HG03045 (cell line): Measurements from ENCODE around the gene NCOA5.
"Not testable (repeated sequence)": the region's sequence is repeated elsewhere in the genome, so short reads cannot be mapped to it uniquely, and the experiment has no call there.

ENCODE experiments used
- ATAC-seq: cut with Tn5 transposase; IDR thresholded peaks from one replicate; pipeline ENCODE4 v1.9.1; 2021; ENCODE audit warnings: mild to moderate bottlenecking, moderate library complexity; ENCODE audit not compliant: unreplicated experiment

The NCOA5 gene

DNA sequence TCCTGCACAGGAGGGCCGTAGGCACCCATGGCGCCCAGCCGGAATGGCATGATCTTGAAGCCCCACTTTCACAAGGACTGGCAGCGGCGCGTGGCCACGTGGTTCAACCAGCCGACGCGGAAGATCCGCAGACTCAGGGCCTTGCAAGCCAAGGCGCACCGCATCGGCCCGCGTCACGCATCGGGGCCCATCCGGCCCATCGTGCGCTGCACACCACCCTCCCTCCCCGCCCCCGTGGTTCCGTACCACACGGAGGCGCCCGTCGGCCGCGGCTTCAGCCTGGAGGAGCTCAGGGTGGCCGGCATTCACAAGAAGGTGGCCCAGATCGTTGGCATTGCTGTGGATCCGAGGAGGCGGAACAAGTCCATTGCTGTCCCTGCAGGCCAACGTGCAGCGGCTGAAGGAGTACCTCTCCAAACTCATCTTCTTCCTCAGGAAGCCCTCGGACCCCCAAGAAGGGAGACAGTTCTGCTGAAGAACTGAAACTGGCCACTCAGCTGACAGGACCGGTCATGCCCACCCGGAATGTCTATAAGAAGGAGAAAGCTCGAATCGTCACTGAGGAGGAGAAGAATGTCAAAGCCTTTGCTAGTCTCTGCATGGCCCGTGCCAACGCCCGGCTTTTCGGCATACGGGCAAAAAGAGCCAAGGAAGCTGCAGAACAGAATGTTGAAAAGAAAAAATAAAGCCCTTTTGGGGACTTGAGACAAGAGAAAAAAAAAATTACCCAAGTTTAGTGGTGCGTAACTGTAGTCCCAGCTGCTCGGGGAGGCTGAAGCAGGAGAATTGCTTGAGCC, 9.9 kb upstream of the NCOA5 start:
- no peak for ATAC-seq

- ATAC-seq, result no peak
Measured at GRCh38 chr20:46093531-46093930, 3.8 kb upstream of the NCOA5 start.

- ATAC-seq, result not testable (repeated sequence)
Measured at GRCh38 chr20:46091622-46092535, 2.1 kb upstream of the NCOA5 start.

GRCh38 chr20:46089167-46089416, 670 bp downstream of the NCOA5 start:
- peak; percentile 19 for ATAC-seq

DNA sequence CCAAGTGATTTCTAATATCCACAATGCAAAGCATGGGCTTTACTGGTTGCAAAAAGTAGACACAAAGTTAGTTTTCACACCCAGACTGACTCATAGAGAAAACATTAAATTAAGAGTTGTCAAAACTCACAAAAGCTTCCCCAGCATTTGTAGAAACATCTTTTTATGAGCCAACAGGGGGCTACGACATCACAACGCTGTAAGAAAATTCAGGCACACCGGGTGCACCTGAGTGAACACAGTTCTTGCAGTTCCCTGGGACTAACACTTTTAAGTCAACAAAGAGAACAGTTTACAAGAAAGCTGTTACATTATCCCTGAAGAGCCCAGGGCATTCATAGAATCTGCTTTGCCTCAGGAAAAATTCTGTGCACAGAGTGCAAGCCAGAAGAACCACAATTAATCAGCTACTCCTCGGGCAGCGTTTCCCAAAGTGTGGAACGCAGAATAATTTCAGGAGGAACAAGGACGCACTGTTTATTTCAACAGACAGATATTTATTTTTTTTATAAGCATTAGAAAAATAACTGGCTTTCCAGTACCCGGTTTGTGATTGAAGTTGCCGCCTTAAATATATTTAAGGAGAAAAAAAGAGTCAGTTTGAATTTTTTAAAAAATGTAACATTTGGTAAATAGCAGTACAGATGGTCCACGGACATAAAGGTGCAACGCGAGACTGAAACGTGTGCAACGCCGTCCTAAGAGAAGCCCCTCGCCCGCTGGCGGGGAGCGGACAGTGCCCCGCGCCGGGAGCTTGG, 1.2 kb downstream of the NCOA5 start:
- ATAC-seq, result no peak

- ATAC-seq, result no peak
Measured at GRCh38 chr20:46087161-46087560, 2.6 kb downstream of the NCOA5 start.

DNA sequence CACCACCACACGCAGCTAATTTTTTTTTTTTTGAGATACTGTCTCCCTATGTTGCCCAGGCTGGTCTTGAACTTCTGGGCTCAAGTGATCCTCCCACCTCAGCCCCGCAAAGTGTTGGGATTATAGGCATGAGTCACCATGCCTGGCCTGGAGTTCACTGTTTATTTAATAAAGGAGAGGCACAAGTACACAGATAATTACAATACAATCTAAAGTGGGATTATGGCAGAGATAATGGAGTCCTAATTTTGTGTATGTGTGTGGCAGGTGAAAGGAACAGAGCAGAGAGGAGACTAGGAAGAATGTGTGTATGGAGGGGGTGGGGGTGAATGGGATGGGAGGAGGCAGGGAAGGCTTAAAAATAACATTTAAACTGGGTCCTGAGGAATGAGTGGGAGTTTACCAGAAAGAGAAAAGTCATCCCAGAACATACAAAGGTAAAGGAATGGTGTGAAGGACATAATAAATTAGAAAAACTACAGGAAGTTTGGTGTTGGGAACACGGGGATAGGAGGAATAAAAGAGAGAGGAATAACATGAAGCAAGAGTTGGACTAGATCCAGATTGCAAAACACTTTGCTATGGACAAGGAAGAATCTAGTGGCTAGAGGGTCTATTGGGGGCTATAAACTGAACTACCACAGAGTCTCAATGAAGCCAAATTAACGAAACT, 4.4 kb downstream of the NCOA5 start:
- no peak for ATAC-seq

DNA sequence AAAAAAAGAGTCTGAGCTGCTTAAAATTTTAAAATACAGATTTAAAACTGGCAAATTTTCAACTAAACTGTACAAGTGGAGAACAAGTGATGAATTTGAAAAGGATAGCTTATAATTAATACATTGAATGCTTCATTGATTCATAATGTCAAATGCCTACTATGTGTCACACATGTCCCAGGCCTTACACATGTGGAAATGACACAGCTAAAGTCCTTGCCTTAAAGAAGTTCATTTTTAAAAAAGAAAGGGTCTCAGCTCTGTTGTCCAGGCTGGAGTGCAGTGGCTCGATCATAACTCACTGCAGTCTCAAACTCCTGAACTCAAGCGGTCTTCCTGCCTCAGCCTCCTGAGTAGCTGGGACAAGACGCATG, 5.0 kb downstream of the NCOA5 start:
- no peak for ATAC-seq

- ATAC-seq, result no peak
Measured at GRCh38 chr20:46083531-46084061, 6.2 kb downstream of the NCOA5 start.

DNA sequence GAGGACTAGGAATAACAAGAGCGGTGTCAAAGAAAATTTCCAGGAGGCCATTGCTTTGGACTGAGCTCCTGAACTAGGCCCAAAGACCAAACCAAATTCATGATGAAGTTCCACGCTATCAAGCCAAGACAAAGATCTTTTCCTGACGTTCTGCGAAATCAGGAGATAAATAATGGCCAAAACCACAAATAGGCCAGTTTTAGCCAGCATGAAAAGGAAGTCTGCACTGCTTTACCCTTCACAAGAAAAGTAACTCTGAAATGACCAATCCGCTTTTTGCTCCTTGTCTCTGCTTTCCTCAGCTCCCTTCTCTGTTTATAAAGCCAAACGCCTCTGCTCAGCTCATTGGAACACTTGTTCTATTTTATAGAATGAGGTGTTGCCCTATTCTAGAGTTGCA, 6.7 kb downstream of the NCOA5 start:
- ATAC-seq, result no peak

- no peak for ATAC-seq
Measured at GRCh38 chr20:46081074-46081473, 8.7 kb downstream of the NCOA5 start.

DNA sequence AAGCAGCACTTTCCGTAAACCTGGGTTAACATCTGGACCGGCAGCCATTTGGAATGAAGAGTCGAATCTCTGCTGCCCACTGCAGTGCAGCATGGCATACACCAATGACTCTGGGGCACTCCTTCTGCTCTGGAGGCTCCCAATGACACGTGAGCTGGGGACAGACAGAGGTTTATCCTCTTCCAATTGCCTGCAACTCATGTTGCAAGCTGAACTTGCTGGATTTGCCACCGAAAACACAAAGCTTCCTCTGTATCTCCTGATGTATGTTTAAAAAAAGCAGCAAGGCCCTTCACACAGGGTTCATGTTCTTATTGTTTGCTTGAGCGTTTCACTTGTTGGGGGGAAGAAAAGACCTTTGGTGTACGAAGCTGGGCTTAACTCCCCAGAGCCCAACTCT, 10.8 kb downstream of the NCOA5 start:
- ATAC-seq, result no peak

DNA sequence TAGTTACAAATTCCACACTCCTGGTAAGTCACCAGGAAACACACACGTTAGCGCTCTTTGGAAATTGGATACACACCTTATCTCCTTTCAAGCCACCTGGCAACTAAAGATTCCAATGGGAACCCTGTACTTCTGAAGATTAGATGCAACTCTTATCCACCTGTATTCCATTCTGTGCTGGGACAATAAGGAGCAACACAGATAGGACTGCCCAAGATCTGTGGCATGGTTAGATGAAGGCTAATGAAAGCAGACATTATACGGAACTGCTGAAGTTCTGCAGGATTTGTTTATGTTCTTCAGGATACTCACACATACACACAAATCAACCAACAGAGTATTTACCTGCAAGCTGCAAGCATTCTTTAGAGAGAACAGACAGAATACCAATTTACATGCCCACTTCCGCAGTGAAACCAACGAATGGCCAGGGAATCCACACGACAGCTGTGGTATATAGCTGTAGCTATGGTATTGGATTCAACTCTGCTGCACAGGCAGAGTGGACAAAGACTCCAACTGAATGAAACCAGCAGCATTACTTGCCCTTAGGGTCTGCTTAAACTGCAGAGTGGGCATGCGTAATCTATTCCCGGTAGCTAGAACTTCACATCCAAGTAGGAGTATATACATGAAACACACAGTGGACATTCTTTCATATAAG, 12.0 kb downstream of the NCOA5 start:
- no peak for ATAC-seq

DNA sequence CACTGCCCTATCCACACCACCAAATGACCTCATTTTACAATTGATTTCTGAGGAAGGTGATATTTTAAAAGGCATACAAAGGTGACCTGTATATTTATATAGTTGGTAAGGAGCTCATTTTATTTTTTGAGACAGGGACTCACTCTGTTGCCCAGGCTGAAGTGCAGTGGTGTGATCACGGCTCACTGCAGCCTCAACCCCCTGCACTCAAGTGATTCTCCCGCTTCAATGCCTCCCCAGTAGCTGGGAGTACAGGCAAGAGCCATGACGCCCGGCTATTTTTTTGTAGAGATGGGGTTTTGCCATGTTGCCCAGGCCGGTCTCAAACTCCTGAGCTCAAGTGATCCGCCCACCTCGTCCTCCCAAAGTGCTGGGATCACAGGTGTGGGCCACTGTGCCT, 13.0 kb downstream of the NCOA5 start:
- ATAC-seq, result no peak

DNA sequence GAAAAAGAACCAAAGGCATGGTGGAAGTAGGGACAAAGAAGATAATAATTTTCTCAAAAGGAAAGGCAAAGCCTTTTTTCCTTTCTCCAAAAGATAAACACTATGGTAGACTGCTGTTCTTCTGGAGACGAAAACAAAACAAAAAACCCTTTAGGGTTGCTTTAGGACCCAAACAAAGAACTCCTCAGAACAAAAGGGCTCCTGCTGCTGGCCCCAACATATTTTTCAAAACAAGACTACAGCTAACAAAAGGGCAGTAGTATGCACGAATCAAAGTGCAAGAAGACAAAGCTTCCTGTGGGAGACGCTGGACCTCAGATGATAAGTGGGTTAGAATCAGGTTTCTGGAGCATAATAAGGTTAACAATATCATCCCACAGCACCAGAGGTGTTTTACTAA, 15.8 kb downstream of the NCOA5 start:
- ATAC-seq, result no peak

DNA sequence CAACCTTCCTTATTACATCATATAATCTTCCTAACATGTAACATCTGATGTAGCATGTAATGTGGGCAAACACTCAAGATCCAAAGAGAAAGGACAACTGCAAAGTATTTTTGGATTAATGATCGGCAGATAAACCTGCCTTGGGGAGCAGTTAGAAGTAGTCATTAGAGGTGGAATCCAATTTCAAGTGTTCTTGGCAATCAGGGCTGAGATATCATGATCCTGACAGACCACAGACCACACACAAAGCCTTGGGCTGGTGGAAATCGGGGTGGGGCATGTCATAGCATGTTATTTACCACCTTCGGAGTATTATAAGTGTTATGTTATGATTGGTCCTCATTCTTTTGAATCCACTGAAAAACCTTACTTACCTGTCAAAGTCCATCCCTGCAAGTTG, 16.3 kb downstream of the NCOA5 start:
- no peak for ATAC-seq

DNA sequence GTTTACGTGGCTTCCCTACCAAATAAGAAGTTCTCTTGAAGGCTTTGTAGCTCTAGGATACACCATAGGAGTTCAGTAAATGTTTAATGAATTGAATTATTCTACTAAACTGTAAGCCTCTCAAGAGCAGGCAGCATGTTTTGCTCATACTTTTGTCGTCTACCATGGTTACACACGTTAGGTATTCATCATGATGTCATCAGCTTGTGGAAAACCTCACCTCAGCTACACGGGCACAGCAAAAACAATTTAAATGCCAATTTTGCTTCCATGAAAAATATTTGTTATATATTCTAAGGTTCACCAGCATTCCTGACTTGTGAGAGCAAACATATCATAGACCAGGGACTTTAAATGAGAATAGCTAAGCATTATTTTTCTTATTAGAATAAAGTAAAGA, 16.7 kb downstream of the NCOA5 start:
- no peak for ATAC-seq

DNA sequence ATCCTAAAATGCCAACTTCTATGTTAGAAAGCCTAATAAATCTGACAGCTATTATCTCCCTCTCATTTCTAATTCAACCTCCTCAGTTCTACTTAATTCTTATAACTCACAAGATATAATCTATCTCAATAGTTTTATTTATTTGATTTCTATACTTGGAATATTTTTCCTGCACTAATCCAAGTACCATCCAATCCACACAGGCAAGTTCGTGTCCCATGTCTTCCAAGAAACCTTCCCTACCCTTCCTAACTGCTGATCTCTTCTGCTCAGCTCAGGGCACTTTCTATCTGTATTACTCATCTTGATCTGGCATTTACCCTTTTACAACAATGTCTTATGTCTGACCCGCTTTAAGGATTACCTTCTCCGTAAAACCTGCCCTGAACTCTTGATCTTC, 18.2 kb downstream of the NCOA5 start:
- ATAC-seq, result no peak

DNA sequence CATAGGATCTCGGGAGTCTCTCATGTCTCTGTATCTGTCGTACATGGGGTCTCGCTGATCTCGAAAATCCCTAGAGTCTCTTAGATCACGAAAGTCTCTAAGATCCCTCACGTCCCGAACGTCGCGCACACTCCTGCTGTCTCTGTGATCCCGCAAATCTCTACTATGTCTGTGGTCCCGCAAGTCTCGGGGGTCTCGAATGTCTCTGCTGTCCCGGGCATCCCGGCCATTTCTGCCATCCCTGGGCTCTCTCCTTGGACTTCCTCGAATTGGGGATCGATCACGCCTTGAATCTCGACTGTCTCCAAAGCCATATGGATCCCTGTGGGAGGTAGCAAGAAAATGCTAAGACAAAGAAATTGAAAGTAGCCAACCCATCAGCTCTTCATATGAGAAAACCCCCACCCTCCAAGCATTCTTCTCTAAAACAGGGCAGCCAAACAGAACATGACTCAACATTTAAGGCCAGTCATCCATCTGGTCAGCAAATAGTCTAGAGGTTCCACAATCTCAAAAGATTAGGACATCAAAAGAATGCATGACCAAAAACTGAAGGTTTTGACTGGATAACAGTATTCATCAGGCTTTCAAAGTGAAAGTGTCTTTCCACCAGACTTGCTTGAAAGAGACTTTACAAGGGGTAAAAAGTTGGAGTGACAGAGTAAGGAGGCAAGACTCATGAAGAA, 19.4 kb downstream of the NCOA5 start:
- ATAC-seq, result no peak

DNA sequence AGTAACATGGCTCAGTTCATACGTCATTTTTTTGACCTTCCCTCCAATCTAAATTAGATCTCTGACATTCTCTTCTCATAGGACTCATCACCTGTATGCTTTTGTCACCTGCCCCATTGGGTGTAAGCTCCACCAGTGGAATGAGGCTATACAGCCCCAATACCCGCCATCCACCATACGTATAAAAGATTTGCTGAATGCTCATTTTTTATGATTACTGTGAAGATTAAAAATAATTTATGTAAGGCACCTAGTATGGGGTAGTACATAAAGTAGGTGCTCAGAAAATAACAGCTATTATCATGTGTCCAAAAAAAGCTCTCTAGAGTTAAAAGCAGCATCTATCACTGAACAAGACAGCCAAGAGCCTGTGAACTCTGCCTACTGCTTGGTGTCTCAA, 24.1 kb downstream of the NCOA5 start:
- no peak for ATAC-seq
